Heart right ventricle (tissue), 16 donors: ENCODE data around the gene PPM1A. TPM values are rescaled to one million over a fixed set of nuclear protein-coding genes. Genes with fewer than 3 reads are reported as not detected.

Source experiments
- ATAC-seq, 8 donors: fragments of 200-7000 bp; cut with Tn5 transposase; one replicate each; pipeline ENCODE4 v1.9.1; 2020; ENCODE audit warnings: mild to moderate bottlenecking in 8 of 8, moderate library complexity in 8 of 8, moderate number of reproducible peaks in 1 of 8
- DNase-seq, 2 donors: peaks; one replicate each; pipeline ENCODE4 v3.0.0-alpha.2; 2020
- H3K27ac ChIP-seq, 10 donors: fragments of 200-600 bp; sonication (generic) in 2 of 10; one replicate each; pipeline versions ENCODE4 v1.5.0 to v1.8.0; 2020 to 2022; ENCODE audit warnings: mild to moderate bottlenecking in 3 of 10
- H3K27me3 ChIP-seq, 7 donors: fragments of 200-600 bp; one replicate each; pipeline ENCODE4 v1.8.0; 2021 to 2022; ENCODE audit warnings: mild to moderate bottlenecking in 2 of 7
- H3K36me3 ChIP-seq, 9 donors: fragments of 200-600 bp; sonication (generic) in 1 of 9; one replicate each; pipeline versions ENCODE4 v1.5.0 to v1.8.0; 2020 to 2022; ENCODE audit warnings: mild to moderate bottlenecking in 2 of 9
- H3K4me1 ChIP-seq, 9 donors: fragments of 200-600 bp; sonication (generic) in 1 of 9; one replicate each; pipeline versions ENCODE4 v1.5.0 to v1.8.0; 2020 to 2022; ENCODE audit warnings: mild to moderate bottlenecking in 4 of 9
- H3K4me3 ChIP-seq, 10 donors: fragments of 200-600 bp; sonication (generic) in 2 of 10; one replicate each; pipeline versions ENCODE4 v1.5.0 to v1.8.0; 2020 to 2022; ENCODE audit warnings: mild to moderate bottlenecking in 7 of 10, moderate library complexity in 2 of 10
- H3K9me3 ChIP-seq, 11 donors: fragments of 200-600 bp in 10 of 11; sonication (generic) in 2 of 11; one replicate each; pipeline versions ENCODE4 v1.5.0 to v1.8.0; 2013 to 2022; ENCODE audit warnings: mild to moderate bottlenecking in 2 of 11, control low read depth in 1 of 11, moderate library complexity in 1 of 11
- WGBS, 2 donors: extraction: QIAGEN DNeasy Blood & Tissue Kit; methylation state at CpG; one replicate each; pipeline ENCODE4 v1.1.7; 2013; ENCODE audit warnings: inconsistent platforms in 1 of 2; 5-methylcytosine and 5-hydroxymethylcytosine counted together
- intact Hi-C, 10 donors: fragments of 100-400 bp; cut with DNase I; formaldehyde crosslinking; loops; one replicate each; pipeline versions ENCODE4 v1.11.1 to v1.14.2; 2022
- polyA plus RNA-seq, 2 donors: library from polyadenylated mRNA; stranded (reverse); fragments of 200-250 nt; gene quantifications; one replicate each; pipeline ENCODE4 v1.2.3, GENCODE V29; 2013
- total RNA-seq, 10 donors: library from RNA; stranded (reverse); fragmentation: NEBNext Ultra II Directional in 3 of 10; extraction: Animal tissue kit (Norgen Biotek cat#: 25700) in 3 of 10; gene quantifications; one replicate each; pipeline versions ENCODE4 v1.2.1 to v1.2.4, GENCODE V29; 2021 to 2023
- TF ChIP-seq, protein P1 (sequence below), 9 donors: fragments of 200-600 bp; sonication (generic) in 2 of 9; IDR thresholded peaks; one replicate each; pipeline versions ENCODE4 v1.5.0 to v1.8.0; 2021 to 2022; ENCODE audit warnings: antibody characterized with exemption in 9 of 9, mild to moderate bottlenecking in 5 of 9, moderate library complexity in 1 of 9
- donor health status: Arrhythmogenic right ventricular cardiomyopathy.
- donor health status: ischemic (EF 13 %, LVEDD 7.1; RV severe dilation, severe dysfunction).
- donor health status: healthy with polysubstance abuse.
- donor health status: DM: no; HTN: yes; CAD: no.
- donor health status: DM: no; HTN: no; CAD: no.
- donor health status: ischemic (EF 25% LVEDD 6.9; RV normal size, moderate dysfunction).
- donor health status: ischemic (EF 25% LVEDD 5.7; RV mildly dilated, moderate dysfunction).
- donor health status: healthy.
- donor health status: DM: yes; HTN: yes; CAD: no.
- donor health status: Ischemic cardiomyopathy.
- donor health status: ischemic (EF 35%, LVEDD 5.7; RV mildly dilated, moderate dysfunction).
- donor health status: nonischemic (EF 11% LVEDD 7.7; RV severe dilation, severe dysfunction).
- donor health status: DM: yes; HTN: yes; CAD: no.
- donor health status: PGD.
- donor health status: ischemic (EF 29% LVEDD 5.4; RV normal size, mild dysfunction).
- donor health status: nonischemic (EF 23%, LVEDD 6.1; RV moderate dilation, normal function).

PPM1A gene
- total and polyA plus RNA-seq, 12 donors = 27.0 to 122 (median 98.1) TPM

DNA sequence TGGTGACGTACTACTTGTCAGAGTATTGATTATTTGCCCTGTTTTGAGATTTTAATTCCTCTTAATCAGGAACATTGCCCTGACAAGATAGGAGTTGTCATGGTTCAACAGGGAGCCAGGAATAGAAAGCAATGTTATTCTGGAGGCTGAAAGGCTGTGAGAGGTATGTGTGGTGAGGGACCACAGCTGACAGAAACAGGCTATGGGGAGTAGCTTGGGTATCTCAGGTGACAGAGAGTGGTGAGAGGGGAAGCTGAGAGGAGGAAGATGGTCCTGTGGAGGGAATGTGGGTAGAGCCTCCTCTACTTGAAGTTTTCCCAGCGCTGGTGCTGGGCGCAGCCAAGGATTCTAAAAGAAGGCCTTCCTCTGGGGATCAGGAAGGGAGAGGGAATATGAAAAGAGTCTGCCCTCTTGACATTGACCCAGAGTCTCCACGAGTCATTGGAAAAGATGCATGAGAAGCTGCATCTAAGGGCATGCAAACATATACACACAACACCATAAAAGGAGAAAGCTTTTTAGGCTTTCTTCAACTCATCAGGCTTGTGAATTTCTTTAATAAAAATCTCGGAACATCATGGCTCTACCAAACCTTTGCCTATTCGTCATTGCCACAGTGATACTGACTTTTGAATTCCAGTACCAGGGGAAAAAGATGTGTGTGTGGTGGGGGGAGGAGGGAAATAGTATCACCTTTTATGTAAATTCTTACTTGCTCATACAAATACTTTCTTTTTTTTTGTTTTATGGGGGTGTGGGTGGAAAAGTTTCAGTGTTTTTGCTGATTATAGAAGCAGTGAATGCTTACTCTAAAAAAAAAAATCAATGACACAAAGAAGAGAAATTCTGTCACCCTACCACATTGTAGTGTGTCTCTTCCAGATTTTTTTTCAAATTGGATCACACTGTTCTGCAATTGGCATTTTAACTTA lies 43.9 kb upstream of the PPM1A start:
- DNase-seq = no peak
- Histone ChIP-seq H3K9me3 (peaks cover 0 to 13% (median 2%) of the 10 kb centered on the region in 11 donors), H3K4me1 (peaks cover 0 to 15% (median 8%) of the 10 kb centered on the region in 9 donors), H3K36me3 (no peaks in the 10 kb centered on the region), H3K27me3 (no peaks in the 10 kb centered on the region), H3K4me3 (no peak overlapping the region), H3K27ac (peak overlapping the region in 5 of 10 donors; percentile 2 to 44 (median 32))
- WGBS, 2 donors = 55 to 56% methylated on average over 6 of the region's 6 CpGs
- TF ChIP-seq, protein P1, sequence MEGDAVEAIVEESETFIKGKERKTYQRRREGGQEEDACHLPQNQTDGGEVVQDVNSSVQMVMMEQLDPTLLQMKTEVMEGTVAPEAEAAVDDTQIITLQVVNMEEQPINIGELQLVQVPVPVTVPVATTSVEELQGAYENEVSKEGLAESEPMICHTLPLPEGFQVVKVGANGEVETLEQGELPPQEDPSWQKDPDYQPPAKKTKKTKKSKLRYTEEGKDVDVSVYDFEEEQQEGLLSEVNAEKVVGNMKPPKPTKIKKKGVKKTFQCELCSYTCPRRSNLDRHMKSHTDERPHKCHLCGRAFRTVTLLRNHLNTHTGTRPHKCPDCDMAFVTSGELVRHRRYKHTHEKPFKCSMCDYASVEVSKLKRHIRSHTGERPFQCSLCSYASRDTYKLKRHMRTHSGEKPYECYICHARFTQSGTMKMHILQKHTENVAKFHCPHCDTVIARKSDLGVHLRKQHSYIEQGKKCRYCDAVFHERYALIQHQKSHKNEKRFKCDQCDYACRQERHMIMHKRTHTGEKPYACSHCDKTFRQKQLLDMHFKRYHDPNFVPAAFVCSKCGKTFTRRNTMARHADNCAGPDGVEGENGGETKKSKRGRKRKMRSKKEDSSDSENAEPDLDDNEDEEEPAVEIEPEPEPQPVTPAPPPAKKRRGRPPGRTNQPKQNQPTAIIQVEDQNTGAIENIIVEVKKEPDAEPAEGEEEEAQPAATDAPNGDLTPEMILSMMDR (IDR thresholded peaks at IDR 0.05) = no peak
- intact Hi-C loops = no loop called here
- ATAC-seq = peak in 7 of 8 donors; percentile 4 to 77 (median 55)

GRCh38 chr14:60206249-60206670 lies 42.8 kb upstream of the PPM1A start:
- Histone ChIP-seq H3K36me3 (no peaks in the 10 kb centered on the region), H3K4me3 (no peak overlapping the region), H3K4me1 (peaks cover 0 to 15% (median 8%) of the 10 kb centered on the region in 9 donors), H3K27me3 (no peaks in the 10 kb centered on the region), H3K9me3 (peaks cover 0 to 4% (median 0%) of the 10 kb centered on the region in 11 donors), H3K27ac (no peak overlapping the region)
- TF ChIP-seq, protein P1 (IDR thresholded peaks at IDR 0.05) = no peak
- no peak for ATAC-seq
- no peak for DNase-seq
- intact Hi-C loops = no loop called here
- 75 to 81% methylated on average over 7 of the region's 7 CpGs for WGBS, 2 donors

- H3K4me3 ChIP-seq = no peak overlapping the region
- no peaks in the 10 kb centered on the region for H3K36me3 ChIP-seq
- 86 to 92% methylated on average over 6 of the region's 6 CpGs for WGBS, 2 donors
- no peak for ATAC-seq
- no peak overlapping the region for H3K27ac ChIP-seq
- no peak for DNase-seq
- TF ChIP-seq, protein P1 (IDR thresholded peaks at IDR 0.05) = no peak
- H3K9me3 ChIP-seq = no peaks in the 10 kb centered on the region
- intact Hi-C loops = no loop called here
- H3K27me3 ChIP-seq = no peaks in the 10 kb centered on the region
- peaks cover 0 to 15% (median 8%) of the 10 kb centered on the region in 9 donors for H3K4me1 ChIP-seq
Observed at GRCh38 chr14:60206837-60207533, 42.0 kb upstream of the PPM1A start.

DNA sequence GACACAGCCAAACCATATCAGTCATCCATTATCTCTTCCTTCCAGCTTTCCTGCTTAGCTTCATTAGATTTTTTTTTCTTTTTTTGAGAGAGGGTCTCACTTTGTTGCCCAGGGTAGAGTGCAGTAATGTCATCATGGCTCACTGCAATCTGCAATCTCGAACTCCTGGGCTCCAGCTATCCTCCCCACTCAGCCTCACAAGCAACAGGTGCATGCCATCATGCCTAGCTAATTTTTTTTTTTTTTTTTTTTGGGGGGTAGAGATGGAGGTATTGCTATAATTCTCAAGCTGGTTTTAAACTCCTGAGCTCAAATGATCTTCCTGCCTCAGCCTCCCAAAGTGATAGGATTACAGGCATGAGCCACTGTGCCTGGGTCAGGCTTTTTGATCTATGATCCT lies 38.3 kb upstream of the PPM1A start:
- intact Hi-C loops = loop anchor here in 1 of 10 donors (10.0 kb wide), 1 partner anchor 114 kb away; no protein-coding TSS in a partner anchor
- 71 to 76% methylated on average over 1 of the region's 1 CpG for WGBS, 2 donors
- peaks cover 0 to 9% (median 0%) of the 10 kb centered on the region in 9 donors for H3K4me1 ChIP-seq
- H3K4me3 ChIP-seq = no peak overlapping the region
- DNase-seq = no peak
- no peaks in the 10 kb centered on the region for H3K36me3 ChIP-seq
- H3K27me3 ChIP-seq = no peaks in the 10 kb centered on the region
- ATAC-seq = no peak
- no peaks in the 10 kb centered on the region for H3K9me3 ChIP-seq
- TF ChIP-seq, protein P1 (IDR thresholded peaks at IDR 0.05) = no peak
- no peak overlapping the region for H3K27ac ChIP-seq
